Measurements from ENCODE around the gene NKG7. TPM values are rescaled to one million over a fixed set of nuclear protein-coding genes. Genes with fewer than 3 reads are reported as not detected.
A peak's percentile ranks its signal among the peaks of the same experiment; 100 is the strongest.

The NKG7 gene
- total RNA-seq, 4 donors from 2014 or later, result not detected

- H3K4me3 ChIP-seq, result peak overlapping the region; percentile 69
- WGBS, result under 1% methylated on average over 17 of the region's 107 CpGs
- H3K4me1 ChIP-seq, result peaks cover 19% of the 10 kb centered on the region
- peaks cover 4% of the 10 kb centered on the region for H3K36me3 ChIP-seq
- TF ChIP-seq POLR2A (IDR thresholded peaks at IDR 0.05), result peak; percentile 44 to 64
- TF ChIP-seq POLR2AphosphoS5 (IDR thresholded peaks at IDR 0.05), result no peak
- TF ChIP-seq EP300 (IDR thresholded peaks at IDR 0.05), result no peak
- TF ChIP-seq, protein P1, sequence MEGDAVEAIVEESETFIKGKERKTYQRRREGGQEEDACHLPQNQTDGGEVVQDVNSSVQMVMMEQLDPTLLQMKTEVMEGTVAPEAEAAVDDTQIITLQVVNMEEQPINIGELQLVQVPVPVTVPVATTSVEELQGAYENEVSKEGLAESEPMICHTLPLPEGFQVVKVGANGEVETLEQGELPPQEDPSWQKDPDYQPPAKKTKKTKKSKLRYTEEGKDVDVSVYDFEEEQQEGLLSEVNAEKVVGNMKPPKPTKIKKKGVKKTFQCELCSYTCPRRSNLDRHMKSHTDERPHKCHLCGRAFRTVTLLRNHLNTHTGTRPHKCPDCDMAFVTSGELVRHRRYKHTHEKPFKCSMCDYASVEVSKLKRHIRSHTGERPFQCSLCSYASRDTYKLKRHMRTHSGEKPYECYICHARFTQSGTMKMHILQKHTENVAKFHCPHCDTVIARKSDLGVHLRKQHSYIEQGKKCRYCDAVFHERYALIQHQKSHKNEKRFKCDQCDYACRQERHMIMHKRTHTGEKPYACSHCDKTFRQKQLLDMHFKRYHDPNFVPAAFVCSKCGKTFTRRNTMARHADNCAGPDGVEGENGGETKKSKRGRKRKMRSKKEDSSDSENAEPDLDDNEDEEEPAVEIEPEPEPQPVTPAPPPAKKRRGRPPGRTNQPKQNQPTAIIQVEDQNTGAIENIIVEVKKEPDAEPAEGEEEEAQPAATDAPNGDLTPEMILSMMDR (IDR thresholded peaks at IDR 0.05), result peak; percentile 23 to 29
- H3K27ac ChIP-seq, result peak overlapping the region; percentile 84
- no peaks in the 10 kb centered on the region for H3K9me3 ChIP-seq
- no peaks in the 10 kb centered on the region for H3K27me3 ChIP-seq
- peak; percentile 100 for DNase-seq (ENCODE audit: low spot score in 2 of 2)
These were observed 32.5 kb downstream of the NKG7 start for GRCh38 chr19:51339687-51340656.

- H3K36me3 ChIP-seq, result no peaks in the 10 kb centered on the region
- no peak for DNase-seq (ENCODE audit: low spot score in 2 of 2)
- peak overlapping the region; percentile 69 for H3K4me3 ChIP-seq
- peak overlapping the region; percentile 35 for H3K27ac ChIP-seq
- under 1% methylated on average over 10 of the region's 10 CpGs for WGBS
- no peaks in the 10 kb centered on the region for H3K9me3 ChIP-seq
- no peak for TF ChIP-seq POLR2AphosphoS5 (IDR thresholded peaks at IDR 0.05)
- no peaks in the 10 kb centered on the region for H3K27me3 ChIP-seq
- H3K4me1 ChIP-seq, result peaks cover 19% of the 10 kb centered on the region
These were observed 33.2 kb downstream of the NKG7 start for GRCh38 chr19:51339313-51339686.

GRCh38 chr19:51338563-51339312, 33.7 kb downstream of the NKG7 start:
- peak; percentile 91 for DNase-seq (ENCODE audit: low spot score in 2 of 2)
- H3K9me3 ChIP-seq, result no peaks in the 10 kb centered on the region
- peaks cover 19% of the 10 kb centered on the region for H3K4me1 ChIP-seq
- peak overlapping the region; percentile 69 for H3K4me3 ChIP-seq
- 7% methylated on average over 30 of the region's 43 CpGs for WGBS
- H3K27me3 ChIP-seq, result no peaks in the 10 kb centered on the region
- TF ChIP-seq EP300 (IDR thresholded peaks at IDR 0.05) (no peak), POLR2AphosphoS5 (IDR thresholded peaks at IDR 0.05) (no peak), POLR2A (IDR thresholded peaks at IDR 0.05) (no peak)
- TF ChIP-seq, protein P1 (IDR thresholded peaks at IDR 0.05), result peak; percentile 75 to 89
- H3K27ac ChIP-seq, result peak overlapping the region; percentile 35
- no peaks in the 10 kb centered on the region for H3K36me3 ChIP-seq

- no peak overlapping the region for H3K27ac ChIP-seq
These were observed 34.4 kb downstream of the NKG7 start for GRCh38 chr19:51337861-51338562.

More at GRCh38 chr19:51337861-51338562, 34.4 kb downstream of the NKG7 start:
- H3K27me3 ChIP-seq, result no peaks in the 10 kb centered on the region
- H3K36me3 ChIP-seq, result no peaks in the 10 kb centered on the region
- H3K9me3 ChIP-seq, result no peaks in the 10 kb centered on the region
- no peak for DNase-seq (ENCODE audit: low spot score in 2 of 2)
- H3K4me1 ChIP-seq, result peaks cover 19% of the 10 kb centered on the region
- no peak overlapping the region for H3K4me3 ChIP-seq
- no peak for TF ChIP-seq POLR2AphosphoS5 (IDR thresholded peaks at IDR 0.05)
- no peak for TF ChIP-seq POLR2A (IDR thresholded peaks at IDR 0.05)
- TF ChIP-seq EP300 (IDR thresholded peaks at IDR 0.05), result no peak
- TF ChIP-seq, protein P1 (IDR thresholded peaks at IDR 0.05), result no peak
- 81% methylated on average over 15 of the region's 19 CpGs for WGBS

All from suprapubic skin (tissue), 4 donors.